Measurements from ENCODE around the gene HK1.

The HK1 gene

DNA sequence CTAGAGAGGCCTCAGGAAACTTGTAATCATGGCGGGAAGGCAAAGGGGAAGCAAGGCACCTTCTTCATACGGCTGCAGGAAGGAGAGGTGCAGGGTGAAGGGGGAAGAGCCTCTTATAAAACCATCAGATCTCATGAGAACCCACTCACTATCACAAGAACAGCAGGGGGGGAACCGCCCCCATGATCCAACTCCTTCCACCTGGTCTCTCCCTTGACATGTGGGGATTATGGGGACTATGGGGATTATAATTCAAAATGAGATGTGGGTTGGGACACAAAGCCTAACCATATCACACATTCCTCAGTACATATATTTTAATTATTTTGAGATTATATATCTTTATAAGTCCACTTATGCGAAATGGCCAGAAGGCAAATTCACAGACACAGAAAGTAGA is 8.9 kb downstream of the HK1 start:
- no peak overlapping the region for H3K4me3 ChIP-seq (ENCODE audit: low read depth, low read length)
- no peak for DNase-seq (ENCODE audit: low read depth)
- TF ChIP-seq, protein P1, sequence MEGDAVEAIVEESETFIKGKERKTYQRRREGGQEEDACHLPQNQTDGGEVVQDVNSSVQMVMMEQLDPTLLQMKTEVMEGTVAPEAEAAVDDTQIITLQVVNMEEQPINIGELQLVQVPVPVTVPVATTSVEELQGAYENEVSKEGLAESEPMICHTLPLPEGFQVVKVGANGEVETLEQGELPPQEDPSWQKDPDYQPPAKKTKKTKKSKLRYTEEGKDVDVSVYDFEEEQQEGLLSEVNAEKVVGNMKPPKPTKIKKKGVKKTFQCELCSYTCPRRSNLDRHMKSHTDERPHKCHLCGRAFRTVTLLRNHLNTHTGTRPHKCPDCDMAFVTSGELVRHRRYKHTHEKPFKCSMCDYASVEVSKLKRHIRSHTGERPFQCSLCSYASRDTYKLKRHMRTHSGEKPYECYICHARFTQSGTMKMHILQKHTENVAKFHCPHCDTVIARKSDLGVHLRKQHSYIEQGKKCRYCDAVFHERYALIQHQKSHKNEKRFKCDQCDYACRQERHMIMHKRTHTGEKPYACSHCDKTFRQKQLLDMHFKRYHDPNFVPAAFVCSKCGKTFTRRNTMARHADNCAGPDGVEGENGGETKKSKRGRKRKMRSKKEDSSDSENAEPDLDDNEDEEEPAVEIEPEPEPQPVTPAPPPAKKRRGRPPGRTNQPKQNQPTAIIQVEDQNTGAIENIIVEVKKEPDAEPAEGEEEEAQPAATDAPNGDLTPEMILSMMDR (IDR thresholded peaks at IDR 0.05; ENCODE audit: low read depth, low read length) = no peak
- TF ChIP-seq, protein P2, sequence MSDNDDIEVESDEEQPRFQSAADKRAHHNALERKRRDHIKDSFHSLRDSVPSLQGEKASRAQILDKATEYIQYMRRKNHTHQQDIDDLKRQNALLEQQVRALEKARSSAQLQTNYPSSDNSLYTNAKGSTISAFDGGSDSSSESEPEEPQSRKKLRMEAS (IDR thresholded peaks at IDR 0.05; ENCODE audit: low read depth, low read length) = no peak
- TF ChIP-seq POLR2A (IDR thresholded peaks at IDR 0.05; ENCODE audit: extremely low read depth, insufficient read length) (no peak), MYC (IDR thresholded peaks at IDR 0.05; ENCODE audit: low read depth, low read length) (no peak)

DNA sequence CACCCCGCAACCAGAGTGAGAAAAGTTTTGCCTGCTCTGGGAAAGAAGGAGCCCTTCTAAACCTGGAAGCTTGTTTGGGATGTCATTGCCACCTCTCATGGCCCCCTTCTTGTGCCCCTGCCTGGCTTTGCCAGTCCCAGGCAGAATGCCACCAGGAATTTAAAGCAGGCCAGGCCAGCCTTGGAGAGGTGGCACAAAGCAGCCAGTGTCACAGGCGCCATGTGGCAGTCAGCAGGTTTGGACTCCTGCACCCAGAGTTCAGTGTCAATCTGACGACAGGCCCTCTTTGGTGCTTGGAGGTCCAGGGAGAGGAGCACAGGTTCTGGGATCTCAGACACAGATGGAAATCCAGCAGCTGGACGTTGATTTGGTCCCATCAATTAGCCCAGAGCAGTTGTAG is 12.7 kb downstream of the HK1 start:
- no peak for DNase-seq (ENCODE audit: low read depth)
- TF ChIP-seq, protein P2 (IDR thresholded peaks at IDR 0.05; ENCODE audit: low read depth, low read length) = no peak
- TF ChIP-seq POLR2A (IDR thresholded peaks at IDR 0.05; ENCODE audit: extremely low read depth, insufficient read length) (no peak), MYC (IDR thresholded peaks at IDR 0.05; ENCODE audit: low read depth, low read length) (no peak)
- TF ChIP-seq, protein P1 (IDR thresholded peaks at IDR 0.05; ENCODE audit: low read depth, low read length) = no peak

DNA sequence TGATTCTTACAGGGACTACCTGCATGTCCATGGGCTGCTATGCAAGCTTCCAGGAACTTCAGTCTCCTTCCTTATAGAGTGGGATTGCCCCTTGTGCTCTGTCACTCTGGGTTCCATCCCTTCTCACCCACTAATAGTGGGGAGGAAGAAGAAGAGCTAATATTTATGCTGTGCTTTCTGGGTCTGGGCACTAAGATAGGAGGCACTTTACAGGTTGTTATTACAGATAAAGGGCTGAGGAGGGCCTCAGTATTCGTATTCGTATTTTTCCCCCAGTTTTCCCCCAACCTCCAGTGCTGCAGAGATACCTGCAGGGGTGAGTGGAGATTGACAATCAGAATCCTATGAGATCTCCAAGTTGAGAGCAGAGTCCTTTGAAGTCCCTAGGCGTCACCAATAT is 14.2 kb downstream of the HK1 start:
- TF ChIP-seq, protein P2 (IDR thresholded peaks at IDR 0.05; ENCODE audit: low read depth, low read length) = no peak
- TF ChIP-seq, protein P1 (IDR thresholded peaks at IDR 0.05; ENCODE audit: low read depth, low read length) = no peak
- TF ChIP-seq POLR2A (IDR thresholded peaks at IDR 0.05; ENCODE audit: extremely low read depth, insufficient read length) = no peak
- TF ChIP-seq MYC (IDR thresholded peaks at IDR 0.05; ENCODE audit: low read depth, low read length) = no peak
- no peak for DNase-seq (ENCODE audit: low read depth)
- H3K4me3 ChIP-seq (ENCODE audit: low read depth, low read length) = no peak overlapping the region

More for the DNA sequence above, 12.7 kb downstream of the HK1 start:
- H3K4me3 ChIP-seq (ENCODE audit: low read depth, low read length) = no peak overlapping the region

DNA sequence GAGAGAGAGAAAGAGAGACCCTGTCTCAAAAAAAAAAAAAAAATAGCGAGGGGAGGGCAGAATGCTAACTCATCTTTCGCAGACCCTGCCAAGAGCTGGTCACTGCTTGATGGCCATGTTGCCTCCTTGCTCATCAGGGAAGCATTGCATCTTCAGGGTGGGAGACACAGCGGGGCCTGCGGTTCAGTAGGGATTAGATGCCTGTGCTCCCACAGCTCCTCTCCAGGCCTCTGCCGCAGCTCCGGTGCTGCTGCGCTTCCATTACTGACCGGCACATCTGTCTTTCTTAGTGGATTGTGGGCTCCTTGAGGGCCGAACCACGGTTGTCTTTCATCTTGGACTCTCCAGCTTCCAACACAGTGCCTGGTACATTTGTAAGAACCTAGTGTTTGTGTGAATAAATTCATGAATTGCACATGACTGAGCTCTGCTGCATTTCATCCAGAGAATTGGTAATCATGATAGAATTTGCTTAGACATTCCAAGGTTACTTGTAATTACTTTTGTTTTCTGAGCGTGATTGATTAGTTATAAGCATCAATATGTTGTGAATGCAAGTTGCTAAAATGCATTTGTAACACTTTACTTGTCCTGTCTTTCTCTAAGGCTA is 16.8 kb downstream of the HK1 start:
- H3K4me3 ChIP-seq (ENCODE audit: low read depth, low read length) = no peak overlapping the region
- TF ChIP-seq, protein P2 (IDR thresholded peaks at IDR 0.05; ENCODE audit: low read depth, low read length) = no peak
- TF ChIP-seq, protein P1 (IDR thresholded peaks at IDR 0.05; ENCODE audit: low read depth, low read length) = no peak
- TF ChIP-seq POLR2A (IDR thresholded peaks at IDR 0.05; ENCODE audit: extremely low read depth, insufficient read length) = no peak
- TF ChIP-seq MYC (IDR thresholded peaks at IDR 0.05; ENCODE audit: low read depth, low read length) = no peak
- no peak for DNase-seq (ENCODE audit: low read depth)

DNA sequence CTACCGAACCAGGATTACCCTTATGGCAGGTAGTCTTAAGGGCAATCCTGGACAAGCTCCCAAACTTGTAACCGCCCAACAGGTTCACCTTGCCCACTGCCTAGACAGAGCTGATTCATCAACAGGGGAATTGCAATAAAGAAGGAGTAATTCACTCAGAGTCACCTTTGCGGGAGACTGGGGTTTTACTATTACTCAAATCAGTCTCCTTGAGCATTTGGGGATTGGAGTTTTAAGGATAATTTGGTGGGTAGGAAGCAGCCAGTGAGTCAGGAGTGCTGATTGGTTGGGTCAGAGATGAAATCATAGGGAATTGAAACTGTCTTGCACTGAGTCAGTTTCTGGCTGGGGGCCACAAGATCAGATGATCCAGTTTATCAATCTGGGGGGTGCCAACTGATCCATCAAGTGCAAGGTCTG is 25.3 kb downstream of the HK1 start:
- no peak overlapping the region for H3K4me3 ChIP-seq (ENCODE audit: low read depth, low read length)
- no peak for DNase-seq (ENCODE audit: low read depth)
- TF ChIP-seq MYC (IDR thresholded peaks at IDR 0.05; ENCODE audit: low read depth, low read length) (no peak), POLR2A (IDR thresholded peaks at IDR 0.05; ENCODE audit: extremely low read depth, insufficient read length) (no peak)
- TF ChIP-seq, protein P1 (IDR thresholded peaks at IDR 0.05; ENCODE audit: low read depth, low read length) = no peak

DNA sequence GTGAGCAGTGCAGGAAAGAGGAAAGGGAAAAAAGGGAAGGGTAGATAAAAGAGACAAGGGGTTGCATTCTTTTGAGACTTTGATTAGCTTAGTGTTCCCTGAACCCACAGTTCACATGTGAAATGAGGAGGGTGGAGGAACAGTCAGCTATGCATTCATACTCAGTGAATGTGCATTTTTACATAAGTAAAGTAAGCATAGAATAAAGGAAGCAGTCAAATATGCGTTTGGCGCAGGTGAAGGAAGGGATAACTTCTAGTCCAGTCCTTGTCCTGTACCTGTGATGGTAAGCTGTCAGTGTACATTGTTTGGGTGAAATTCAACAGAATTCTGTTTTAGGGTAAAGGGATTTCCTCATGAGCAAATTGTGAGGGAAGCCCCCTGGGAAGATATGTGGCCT is 28.1 kb downstream of the HK1 start:
- no peak overlapping the region for H3K4me3 ChIP-seq (ENCODE audit: low read depth, low read length)
- DNase-seq (ENCODE audit: low read depth) = no peak
- TF ChIP-seq, protein P2 (IDR thresholded peaks at IDR 0.05; ENCODE audit: low read depth, low read length) = no peak
- TF ChIP-seq MYC (IDR thresholded peaks at IDR 0.05; ENCODE audit: low read depth, low read length) (no peak), POLR2A (IDR thresholded peaks at IDR 0.05; ENCODE audit: extremely low read depth, insufficient read length) (no peak)
- TF ChIP-seq, protein P1 (IDR thresholded peaks at IDR 0.05; ENCODE audit: low read depth, low read length) = no peak

Measured in NB4 (cell line).